ENCODE results near the gene BSG. TPM values are rescaled to one million over a fixed set of nuclear protein-coding genes. Genes with fewer than 3 reads are reported as not detected.
"Not testable (repeated sequence)": the region's sequence is repeated elsewhere in the genome, so short reads cannot be mapped to it uniquely, and the experiment has no call there.

The BSG gene
- total RNA-seq, 1 experiment from 2014 or later = 354 TPM

- no peaks in the 10 kb centered on the region for H3K9me3 Mint-ChIP-seq (ENCODE audit: low read depth, unreplicated experiment)
- H3K4me1 Mint-ChIP-seq (ENCODE audit: low read depth, unreplicated experiment) = no peaks in the 10 kb centered on the region
- H3K36me3 Mint-ChIP-seq (ENCODE audit: insufficient read depth, unreplicated experiment) = peaks cover 41% of the 10 kb centered on the region
Measured at GRCh38 chr19:623175-623916, 51.0 kb downstream of the BSG start.

GRCh38 chr19:623974-624373 is 51.6 kb downstream of the BSG start:
- no peak for DNase-seq
- no peak for TF ChIP-seq CTCF (IDR thresholded peaks at IDR 0.05; ENCODE audit: unreplicated experiment)
- BruUV-seq (replicated peaks) = no TSS peak
- peaks cover 41% of the 10 kb centered on the region for H3K36me3 Mint-ChIP-seq (ENCODE audit: insufficient read depth, unreplicated experiment)
- intact Hi-C loops (cut with micrococcal nuclease; ENCODE audit: unreplicated experiment) = no loop called here
- CTCF ChIA-PET = no interaction called here
- H3K27ac Mint-ChIP-seq (ENCODE audit: unreplicated experiment) = no peak overlapping the region
- H3K4me1 Mint-ChIP-seq (ENCODE audit: low read depth, unreplicated experiment) = no peaks in the 10 kb centered on the region
- H3K27me3 Mint-ChIP-seq (ENCODE audit: unreplicated experiment) = no peaks in the 10 kb centered on the region
- H3K4me3 Mint-ChIP-seq (ENCODE audit: low read depth, unreplicated experiment) = no peak overlapping the region
- H3K9me3 Mint-ChIP-seq (ENCODE audit: low read depth, unreplicated experiment) = no peaks in the 10 kb centered on the region

More at GRCh38 chr19:623175-623916, 51.0 kb downstream of the BSG start:
- no peak overlapping the region for H3K27ac Mint-ChIP-seq (ENCODE audit: unreplicated experiment)
- CTCF ChIA-PET = no interaction called here
- no peak for DNase-seq
- no peaks in the 10 kb centered on the region for H3K27me3 Mint-ChIP-seq (ENCODE audit: unreplicated experiment)
- no TSS peak for BruUV-seq (replicated peaks)
- no peak overlapping the region for H3K4me3 Mint-ChIP-seq (ENCODE audit: low read depth, unreplicated experiment)
- intact Hi-C loops (cut with micrococcal nuclease; ENCODE audit: unreplicated experiment) = no loop called here
- no peak for TF ChIP-seq CTCF (IDR thresholded peaks at IDR 0.05; ENCODE audit: unreplicated experiment)

GRCh38 chr19:624433-625109 is 52.2 kb downstream of the BSG start:
- Mint-ChIP-seq H3K9me3 (ENCODE audit: low read depth, unreplicated experiment) (no peaks in the 10 kb centered on the region), H3K4me1 (ENCODE audit: low read depth, unreplicated experiment) (no peaks in the 10 kb centered on the region), H3K4me3 (ENCODE audit: low read depth, unreplicated experiment) (no peak overlapping the region), H3K27ac (ENCODE audit: unreplicated experiment) (no peak overlapping the region), H3K27me3 (ENCODE audit: unreplicated experiment) (no peaks in the 10 kb centered on the region), H3K36me3 (ENCODE audit: insufficient read depth, unreplicated experiment) (peaks cover 42% of the 10 kb centered on the region)
- DNase-seq = no peak
- intact Hi-C loops (cut with micrococcal nuclease; ENCODE audit: unreplicated experiment) = no loop called here
- TF ChIP-seq CTCF (IDR thresholded peaks at IDR 0.05; ENCODE audit: unreplicated experiment) = no peak
- CTCF ChIA-PET = no interaction called here
- no TSS peak for BruUV-seq (replicated peaks)

- Mint-ChIP-seq H3K27ac (ENCODE audit: unreplicated experiment) (no peak overlapping the region), H3K27me3 (ENCODE audit: unreplicated experiment) (no peaks in the 10 kb centered on the region), H3K4me3 (ENCODE audit: low read depth, unreplicated experiment) (no peak overlapping the region), H3K4me1 (ENCODE audit: low read depth, unreplicated experiment) (no peaks in the 10 kb centered on the region), H3K36me3 (ENCODE audit: insufficient read depth, unreplicated experiment) (peaks cover 41% of the 10 kb centered on the region), H3K9me3 (ENCODE audit: low read depth, unreplicated experiment) (no peaks in the 10 kb centered on the region)
- no TSS peak for BruUV-seq (replicated peaks)
- intact Hi-C loops (cut with micrococcal nuclease; ENCODE audit: unreplicated experiment) = no loop called here
- TF ChIP-seq CTCF (IDR thresholded peaks at IDR 0.05; ENCODE audit: unreplicated experiment) = no peak
- no peak for DNase-seq
- CTCF ChIA-PET = no interaction called here
Measured at GRCh38 chr19:625257-625656, 52.9 kb downstream of the BSG start.

- H3K4me1 Mint-ChIP-seq (ENCODE audit: low read depth, unreplicated experiment); CTCF ChIA-PET; intact Hi-C loops (cut with micrococcal nuclease; ENCODE audit: unreplicated experiment); BruUV-seq (replicated peaks); H3K27ac Mint-ChIP-seq (ENCODE audit: unreplicated experiment); H3K4me3 Mint-ChIP-seq (ENCODE audit: low read depth, unreplicated experiment); H3K27me3 Mint-ChIP-seq (ENCODE audit: unreplicated experiment); H3K9me3 Mint-ChIP-seq (ENCODE audit: low read depth, unreplicated experiment); DNase-seq: not testable (repeated sequence)
- peaks cover 39% of the 10 kb centered on the region for H3K36me3 Mint-ChIP-seq (ENCODE audit: insufficient read depth, unreplicated experiment)
Measured at GRCh38 chr19:626566-626965, 54.2 kb downstream of the BSG start.

Measured in Calu3 (cell line).